NCI-H82 treated with DMSO at 0.1 percent for 48 hours (cell line): Measurements from ENCODE around the gene TTC16.
A peak's percentile ranks its signal among the peaks of the same experiment; 100 is the strongest.
"Not testable (repeated sequence)": the region's sequence is repeated elsewhere in the genome, so short reads cannot be mapped to it uniquely, and the experiment has no call there.

ENCODE experiments used
- DNase-seq: peaks from one replicate; lab custom pipeline; 2025; ENCODE audit not compliant: unreplicated experiment; lab: John Stamatoyannopoulos, UW

Gene TTC16

GRCh38 chr9:127742435-127743088 is 26.7 kb downstream of the TTC16 start:
- DNase-seq: peak; percentile 86

- no peak for DNase-seq
Observed at GRCh38 chr9:127744398-127745110, 28.7 kb downstream of the TTC16 start.

DNA sequence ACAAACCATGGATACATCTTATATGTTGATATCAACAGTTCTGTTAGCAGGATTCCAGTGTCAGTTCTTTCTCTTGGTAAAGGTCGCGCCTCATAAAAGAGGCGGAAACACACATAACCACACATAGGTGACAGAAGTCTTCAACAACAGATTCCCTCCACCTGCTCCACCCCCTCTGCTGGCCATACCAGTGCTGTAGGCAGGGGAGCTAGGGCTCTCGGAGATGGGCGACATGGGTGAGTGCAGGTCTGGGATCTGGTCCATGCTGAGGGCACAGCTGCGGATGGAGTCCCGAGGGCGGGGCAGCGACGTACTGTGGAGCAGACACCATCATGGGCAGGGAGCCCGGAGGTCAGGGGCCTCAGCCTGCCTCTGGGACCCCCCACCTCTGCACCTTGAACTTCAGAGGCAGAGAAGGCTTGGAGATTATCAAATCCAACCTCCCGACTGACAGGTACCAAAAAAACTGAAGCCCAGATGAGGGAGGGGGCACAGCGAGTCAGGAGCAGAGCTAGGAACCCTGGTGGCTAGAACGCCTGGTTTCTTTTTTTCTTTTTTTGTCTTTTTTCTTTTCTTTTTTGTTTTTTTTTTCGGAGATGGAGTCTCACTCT is 31.2 kb downstream of the TTC16 start:
- no peak for DNase-seq

GRCh38 chr9:127749090-127749787 is 33.4 kb downstream of the TTC16 start:
- DNase-seq: no peak

DNA sequence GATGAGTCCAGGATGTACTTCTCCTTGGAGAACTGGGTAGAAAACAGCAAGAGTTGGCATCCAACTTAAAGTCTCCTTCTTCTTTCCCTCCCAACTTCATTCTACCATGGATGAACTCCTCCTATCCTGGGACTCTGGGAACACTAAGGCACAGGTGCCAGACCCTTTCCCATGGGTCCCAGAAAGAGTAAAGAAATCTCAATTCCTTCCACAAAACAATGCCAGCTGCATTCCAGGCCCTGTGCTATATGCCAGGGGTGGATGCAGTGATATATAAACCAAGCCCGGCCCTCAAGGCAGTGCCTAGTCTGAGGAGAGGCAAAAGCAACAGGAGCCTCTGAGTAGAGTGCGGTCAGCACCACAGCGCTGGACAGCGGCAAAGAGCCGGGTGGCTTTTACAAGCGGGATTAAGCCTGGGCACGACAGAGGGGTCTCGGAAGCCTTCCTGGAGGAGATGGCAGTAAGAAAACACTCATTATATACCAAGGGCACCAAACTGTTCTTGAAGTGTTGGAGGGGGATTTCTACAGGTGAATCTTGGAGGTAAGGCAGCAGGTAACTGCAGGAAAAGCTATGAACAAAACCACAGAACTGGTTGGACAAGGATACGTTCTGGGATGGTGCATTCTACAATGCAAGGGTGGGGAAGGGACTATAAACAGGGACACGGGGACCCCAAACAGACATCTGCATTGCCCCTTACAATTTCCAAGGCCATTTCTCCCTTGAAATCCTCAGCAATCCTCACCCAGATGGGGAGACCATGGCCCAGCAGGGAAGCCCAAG is 35.6 kb downstream of the TTC16 start:
- DNase-seq: no peak

DNA sequence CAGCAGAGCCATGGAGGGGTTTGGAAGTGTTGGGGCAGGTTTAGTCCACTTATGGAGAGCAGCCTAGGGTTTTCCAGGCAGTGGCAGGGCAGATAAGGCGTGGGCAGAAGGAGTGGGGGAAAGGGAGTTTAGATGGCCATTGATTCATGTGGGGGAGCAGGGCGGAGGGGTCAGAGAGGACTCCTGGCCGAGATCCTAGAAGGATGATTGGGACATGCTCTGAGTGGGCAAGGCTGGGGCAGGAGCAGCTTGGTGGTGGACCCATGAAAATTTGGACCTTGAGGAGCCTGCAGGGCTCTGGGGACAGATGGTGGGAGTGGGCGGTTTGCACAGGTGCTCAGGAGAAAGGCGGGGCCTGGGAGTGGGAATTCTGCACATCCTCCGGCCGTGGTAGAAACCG is 37.3 kb downstream of the TTC16 start:
- no peak for DNase-seq

- no peak for DNase-seq
Observed at GRCh38 chr9:127753622-127754021, 37.7 kb downstream of the TTC16 start.

GRCh38 chr9:127754099-127755060 is 38.5 kb downstream of the TTC16 start:
- no peak for DNase-seq

- no peak for DNase-seq
Observed at GRCh38 chr9:127755061-127756060, 39.5 kb downstream of the TTC16 start.

- no peak for DNase-seq
Observed at GRCh38 chr9:127756233-127756632, 40.4 kb downstream of the TTC16 start.

GRCh38 chr9:127756776-127757175 is 40.9 kb downstream of the TTC16 start:
- not testable (repeated sequence) for DNase-seq

DNA sequence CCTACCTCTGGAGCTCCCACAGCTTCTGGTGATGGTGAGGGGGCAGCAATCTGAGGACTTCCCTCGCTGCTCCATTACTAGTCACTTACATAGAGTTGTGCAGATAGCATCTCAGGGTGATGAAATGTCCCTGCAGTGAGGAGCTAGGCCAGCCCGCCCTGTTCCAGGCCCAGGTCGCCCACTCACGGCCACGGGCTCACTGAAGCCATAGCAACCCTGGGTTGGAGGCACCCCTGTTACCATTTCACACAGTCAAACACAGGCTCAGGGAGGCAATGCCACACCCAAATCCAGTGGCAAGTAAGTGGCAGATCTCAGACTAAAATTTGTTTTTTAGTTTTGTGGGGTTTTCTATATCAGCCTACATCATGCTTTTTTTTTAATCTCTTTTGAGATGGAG is 43.0 kb downstream of the TTC16 start:
- DNase-seq: no peak

GRCh38 chr9:127761061-127761460 is 45.2 kb downstream of the TTC16 start:
- no peak for DNase-seq

DNA sequence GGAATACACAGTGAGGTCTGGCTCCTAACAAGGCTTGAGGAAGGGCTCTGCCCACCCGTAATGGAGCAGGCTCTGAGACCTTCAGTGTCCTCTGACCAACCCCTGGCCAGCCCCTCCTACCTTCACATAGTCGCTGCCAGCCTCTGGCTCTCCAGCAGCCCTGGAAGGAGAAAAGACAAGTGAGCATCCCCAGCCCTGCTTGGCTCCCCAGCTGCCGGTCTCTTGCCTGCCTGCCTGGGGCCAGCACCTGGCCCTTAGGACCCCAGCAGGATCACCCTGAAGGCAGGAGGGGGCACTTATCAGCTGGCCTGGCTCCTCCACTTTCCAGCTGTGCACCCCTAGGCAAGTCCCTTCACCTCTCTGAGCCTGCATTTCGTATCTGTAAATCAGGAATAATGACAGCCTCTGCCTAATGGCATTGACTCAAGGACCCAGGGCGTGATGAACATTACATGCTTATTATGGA is 45.6 kb downstream of the TTC16 start:
- DNase-seq: no peak

- no peak for DNase-seq
Observed at GRCh38 chr9:127762111-127762676, 46.3 kb downstream of the TTC16 start.

- no peak for DNase-seq
Observed at GRCh38 chr9:127763918-127764384, 48.1 kb downstream of the TTC16 start.

DNA sequence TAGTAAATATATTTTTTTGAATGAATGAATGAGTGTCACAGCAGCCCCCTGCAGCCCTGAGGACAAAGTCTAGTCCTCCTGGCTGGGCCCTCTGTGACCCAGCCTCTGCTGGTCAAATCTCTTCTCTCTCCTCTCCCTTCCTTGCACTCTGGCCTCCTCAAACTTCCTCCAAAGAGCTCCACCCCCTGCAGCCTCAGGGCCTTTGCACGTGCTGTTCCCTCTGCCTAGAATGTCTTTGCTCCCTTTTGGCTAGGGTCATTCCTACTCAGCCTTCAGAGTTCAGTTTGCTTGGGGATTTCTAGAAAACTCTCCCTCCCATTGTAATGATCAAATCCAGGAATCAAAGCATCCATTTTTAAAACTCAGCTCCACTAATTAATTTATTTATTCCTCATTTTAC is 49.5 kb downstream of the TTC16 start:
- no peak for DNase-seq

GRCh38 chr9:127767410-127767809 is 51.5 kb downstream of the TTC16 start:
- DNase-seq: no peak
